Endometrial microvascular endothelial cells (primary cell): ENCODE results near the gene ZNF597. TPM values are rescaled to one million over a fixed set of nuclear protein-coding genes. Genes with fewer than 3 reads are reported as not detected.

Experiments
- in situ Hi-C: cut with HindIII; loops from 2 replicates; pipeline ENCODE4 v1.10.0; 2017; ENCODE audit warnings: low sequenced_read_pairs, low pct_unique_long_range_greater_than_20kb; ENCODE audit errors: inconsistent ontology term
- total RNA-seq: library from RNA; depleted of rRNA; stranded (reverse); fragments of >200 nt; gene quantifications from one replicate; pipeline ENCODE4 v1.2.3, GENCODE V29; 2015; ENCODE audit errors: inconsistent ontology term

The ZNF597 gene
- total RNA-seq, 1 donor from 2014 or later = 1.7 TPM

GRCh38 chr16:3459401-3460090 is 16.2 kb upstream of the ZNF597 start:
- in situ Hi-C loops = no loop called here

DNA sequence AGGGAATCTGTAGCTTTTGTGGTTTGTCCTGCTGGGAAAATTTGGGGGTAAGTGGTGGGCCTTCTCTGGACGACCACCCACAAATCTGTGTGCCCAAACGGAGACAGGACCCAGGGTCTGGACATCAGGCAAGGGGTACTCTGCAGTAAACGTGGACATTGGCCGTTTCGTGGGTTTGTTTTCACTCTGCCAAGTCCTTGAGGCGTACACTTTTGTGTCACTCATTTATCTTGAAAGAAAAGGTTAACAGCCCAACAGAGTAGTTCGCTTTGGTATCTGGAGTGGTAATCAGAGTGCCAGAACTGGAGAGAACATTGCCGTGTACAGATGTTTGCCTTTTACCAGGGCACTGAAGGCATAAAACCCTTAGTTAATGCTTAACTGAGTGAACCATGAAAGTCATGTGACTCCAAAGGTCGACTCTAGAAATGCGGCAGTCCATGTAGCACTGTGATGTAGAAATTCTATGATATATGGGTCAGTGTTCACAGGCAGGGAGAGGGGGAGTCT is 15.6 kb upstream of the ZNF597 start:
- in situ Hi-C loops = no loop called here

- in situ Hi-C loops = no loop called here
These were observed 15.1 kb upstream of the ZNF597 start for GRCh38 chr16:3458278-3458851.

GRCh38 chr16:3457434-3458252 is 14.3 kb upstream of the ZNF597 start:
- in situ Hi-C loops = no loop called here

GRCh38 chr16:3454631-3455147 is 11.4 kb upstream of the ZNF597 start:
- in situ Hi-C loops = no loop called here

DNA sequence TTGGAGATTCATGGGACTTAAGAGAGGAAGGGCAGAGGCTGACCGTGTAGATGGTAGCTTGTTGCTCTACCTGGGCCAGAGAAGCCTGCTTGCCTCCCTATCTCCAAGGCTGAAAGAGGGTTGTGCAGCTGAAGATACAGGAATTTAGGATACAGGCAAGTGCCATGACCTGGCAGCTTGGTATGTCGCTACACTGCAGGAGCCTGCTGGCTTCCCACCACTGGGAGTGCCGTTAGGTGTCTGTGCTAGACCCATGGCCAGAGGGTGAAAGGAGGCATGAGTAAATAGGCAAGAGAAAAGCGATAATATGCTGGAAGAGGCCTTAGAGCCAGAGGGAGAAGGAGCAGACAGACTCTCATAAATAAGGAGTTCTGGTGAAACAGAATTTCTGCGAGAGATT is 10.8 kb upstream of the ZNF597 start:
- in situ Hi-C loops = no loop called here

GRCh38 chr16:3444032-3444388 is 706 bp upstream of the ZNF597 start:
- in situ Hi-C loops = no loop called here

- in situ Hi-C loops = no loop called here
These were observed 3.7 kb downstream of the ZNF597 start for GRCh38 chr16:3439637-3440036.

DNA sequence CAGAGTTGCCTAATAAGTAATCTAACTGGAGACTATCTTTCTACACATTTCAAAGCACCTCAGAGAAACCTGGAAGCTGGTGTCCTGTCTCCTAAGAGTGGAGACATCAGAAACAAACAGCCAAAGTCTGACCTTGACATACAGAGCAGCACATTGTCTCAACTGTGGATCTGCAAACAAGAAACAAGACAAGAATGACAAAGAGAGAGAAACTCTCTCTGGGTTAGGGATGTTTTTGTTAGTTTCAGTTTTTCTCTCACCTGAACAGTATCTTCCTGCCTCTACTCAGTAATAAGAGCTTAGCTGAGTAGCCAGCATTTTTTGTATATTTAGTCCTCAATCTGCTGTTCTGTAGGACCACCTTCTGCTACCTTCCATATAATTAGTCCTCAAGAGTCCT is 8.9 kb downstream of the ZNF597 start:
- in situ Hi-C loops = no loop called here

DNA sequence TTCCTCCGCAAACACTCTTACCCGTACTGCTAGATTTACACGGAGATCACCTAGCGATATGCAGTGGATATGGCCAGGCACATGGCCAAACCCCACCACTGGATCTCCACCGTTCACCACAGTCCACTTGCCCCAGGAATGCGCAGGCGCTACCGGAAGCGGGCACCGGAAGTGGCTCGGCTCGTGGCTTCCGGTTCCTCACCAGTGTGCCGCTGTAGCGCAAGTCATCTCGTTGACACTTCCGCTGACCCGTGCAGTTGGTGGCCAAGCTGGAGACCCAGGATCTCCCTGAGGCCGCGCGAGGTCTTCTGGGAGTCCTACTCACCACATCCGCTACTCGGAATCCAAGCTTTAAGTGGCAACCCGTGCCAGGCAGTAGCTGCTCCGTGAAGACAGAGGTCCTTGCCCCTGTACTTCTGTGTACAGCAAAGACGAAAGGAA is 11.5 kb downstream of the ZNF597 start:
- in situ Hi-C loops = no loop called here

- in situ Hi-C loops = no loop called here
These were observed 29.4 kb downstream of the ZNF597 start for GRCh38 chr16:3413730-3414379.

DNA sequence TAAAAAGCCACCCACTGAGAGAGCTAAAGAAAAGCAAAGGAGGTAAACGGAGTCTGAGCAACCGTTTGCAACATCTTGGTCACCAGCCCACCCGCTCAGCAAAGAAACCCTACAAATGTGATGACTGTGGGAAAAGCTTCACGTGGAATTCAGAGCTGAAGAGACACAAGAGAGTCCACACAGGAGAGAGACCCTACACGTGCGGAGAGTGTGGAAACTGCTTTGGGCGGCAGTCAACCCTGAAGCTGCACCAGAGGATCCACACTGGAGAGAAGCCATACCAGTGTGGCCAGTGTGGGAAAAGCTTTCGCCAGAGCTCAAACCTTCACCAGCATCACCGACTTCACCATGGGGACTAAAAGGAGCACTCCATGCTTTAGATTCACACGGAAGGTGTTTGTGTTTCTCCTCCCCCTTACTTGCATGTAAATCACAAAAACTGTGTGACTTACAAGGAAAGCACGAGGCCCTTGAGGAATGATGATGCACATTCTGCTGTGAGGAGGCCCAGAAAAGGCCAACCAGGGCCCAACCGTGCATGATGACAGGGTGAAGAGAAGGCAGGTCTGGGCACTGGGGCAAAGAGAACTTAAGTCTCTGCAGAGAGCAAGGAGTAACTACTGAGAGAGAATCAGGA is 34.6 kb downstream of the ZNF597 start:
- in situ Hi-C loops = no loop called here

DNA sequence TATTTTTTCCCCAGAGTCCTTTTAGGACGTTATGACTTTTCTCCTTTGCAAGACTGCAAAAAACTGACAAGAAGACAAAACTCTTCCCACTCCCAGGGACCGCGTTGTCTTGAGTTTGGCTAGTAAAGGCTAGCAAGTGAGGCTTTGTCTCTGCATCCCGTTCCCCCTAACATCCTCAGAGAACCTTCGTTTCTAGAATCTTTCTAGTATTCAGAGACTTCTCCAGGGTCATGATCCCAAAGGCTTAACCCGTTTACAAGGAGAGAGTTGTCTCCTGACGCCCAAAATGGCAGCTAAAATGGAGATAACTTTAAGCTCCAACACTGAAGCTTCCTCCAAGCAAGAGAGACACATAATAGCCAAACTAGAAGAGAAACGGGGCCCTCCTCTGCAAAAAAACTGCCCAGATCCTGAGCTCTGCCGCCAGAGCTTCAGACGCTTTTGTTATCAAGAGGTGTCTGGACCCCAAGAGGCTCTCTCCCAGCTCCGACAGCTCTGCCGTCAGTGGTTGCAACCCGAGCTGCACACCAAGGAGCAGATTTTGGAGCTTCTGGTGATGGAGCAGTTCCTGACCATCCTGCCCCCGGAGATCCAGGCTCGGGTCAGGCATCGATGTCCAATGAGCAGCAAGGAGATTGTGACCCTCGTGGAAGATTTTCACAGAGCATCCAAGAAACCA is 41.4 kb downstream of the ZNF597 start:
- in situ Hi-C loops = no loop called here

GRCh38 chr16:3400779-3401688 is 42.3 kb downstream of the ZNF597 start, which contains the start of the genes ZNF174 and ZSCAN32:
Gene ZNF174, plus strand, starts transcription at chr16:3401215. Its CDS starts 790 bp downstream, at chr16:3402005.
Gene ZSCAN32, minus strand, starts transcription at chr16:3401004. Its CDS starts 3,447 bp downstream, at chr16:3397557.
- in situ Hi-C loops = no loop called here

DNA sequence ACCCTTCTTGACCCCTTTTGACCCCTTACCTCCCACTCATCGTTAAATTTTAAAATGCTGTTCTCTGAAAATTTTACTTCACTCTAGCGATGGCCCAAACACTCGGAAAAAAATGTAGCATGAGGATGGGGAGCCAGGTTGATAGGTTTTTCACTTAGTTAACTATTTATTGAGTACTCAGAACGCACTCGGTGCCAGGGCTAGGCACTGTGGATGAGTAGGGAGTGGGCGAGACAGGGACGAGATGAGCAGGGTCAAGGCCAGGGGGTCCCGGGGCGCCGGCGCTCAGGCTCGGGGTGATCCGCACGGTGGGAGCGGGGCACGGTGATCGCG is 42.9 kb downstream of the ZNF597 start:
- in situ Hi-C loops = no loop called here

GRCh38 chr16:3389663-3390338 is 53.5 kb downstream of the ZNF597 start:
- in situ Hi-C loops = no loop called here

- in situ Hi-C loops = no loop called here
These were observed 55.0 kb downstream of the ZNF597 start for GRCh38 chr16:3388325-3388724.
